DOHH2 (cell line): ENCODE data around the gene YIF1B.

ENCODE experiments used
- CTCF ChIP-seq: fragments of 200-600 bp; sonication (generic); IDR thresholded peaks from one replicate; pipeline ENCODE4 v1.5.1; 2014; ENCODE audit warnings: antibody characterized with exemption, mild to moderate bottlenecking, low read depth, low read length; ENCODE audit not compliant: poor library complexity, severe bottlenecking
- EZH2phosphoT487 ChIP-seq: fragments of 200-600 bp; sonication (generic); IDR thresholded peaks from 2 replicates; pipeline ENCODE4 v1.6.1; 2017; ENCODE audit warnings: borderline replicate concordance, mild to moderate bottlenecking, antibody characterized with exemption, low read length, moderate library complexity, mixed read lengths

GRCh38 chr19:38263689-38264485 lies 51.9 kb downstream of the YIF1B start:
- no peak for TF ChIP-seq CTCF
- TF ChIP-seq EZH2phosphoT487: no peak
